ENCODE results near the gene UBA3. TPM values are rescaled to one million over a fixed set of nuclear protein-coding genes. Genes with fewer than 3 reads are reported as not detected.

UBA3 gene
- total RNA-seq, 1 experiment from 2014 or later = 67.2 TPM

DNA sequence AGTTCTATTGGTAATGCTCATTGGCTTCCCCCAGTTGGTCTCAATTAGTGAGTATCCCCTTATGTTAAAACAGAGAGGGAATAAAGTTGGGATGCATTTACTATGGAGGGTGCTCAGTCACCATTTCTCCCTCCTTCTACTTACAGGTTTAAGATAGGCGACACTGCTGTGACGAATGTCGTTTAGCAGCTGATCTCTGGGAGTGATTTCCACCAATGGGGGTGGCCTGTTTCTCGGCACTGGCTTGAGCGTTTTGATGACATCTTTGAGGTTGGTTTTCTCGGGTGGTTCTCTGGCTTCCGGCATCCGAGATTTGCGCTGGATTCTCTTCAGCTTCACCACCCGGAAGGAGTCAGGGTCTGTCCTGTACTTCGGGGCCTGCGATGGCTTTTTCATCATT, 38.4 kb upstream of the UBA3 start:
- Histone ChIP-seq H3T11ph (ENCODE audit: low read length) (no peak overlapping the region), H2BK20ac (ENCODE audit: low read depth, low read length, poor library complexity, severe bottlenecking) (no peak overlapping the region), H3K18ac (ENCODE audit: insufficient read length, low read depth, low read length) (no peak overlapping the region), H2BK5ac (ENCODE audit: insufficient read length, low read length) (no peak overlapping the region), H3K56ac (ENCODE audit: insufficient read length, low read depth, low read length) (no peak overlapping the region), H3K9me3 (ENCODE audit: control insufficient read depth, low read depth, low read length) (no peaks in the 10 kb centered on the region), H3K27ac (ENCODE audit: insufficient read length, low read depth, low read length) (no peak overlapping the region), H4K5ac (ENCODE audit: insufficient read length, low read depth, low read length) (no peak overlapping the region), H3K4ac (ENCODE audit: low read depth, low read length) (no peak overlapping the region), H2AK5ac (ENCODE audit: insufficient read length, low read length) (no peak overlapping the region), H2BK120ac (ENCODE audit: low read depth, low read length, poor library complexity, severe bottlenecking) (no peak overlapping the region), H3K23ac (ENCODE audit: insufficient read length, low read depth, low read length) (no peak overlapping the region), H3K79me1 (ENCODE audit: insufficient read depth, low read depth, low read length, poor library complexity, severe bottlenecking) (no peaks in the 10 kb centered on the region), H2BK12ac (ENCODE audit: insufficient read length, low read depth, low read length) (no peak overlapping the region), H4K20me1 (ENCODE audit: control insufficient read depth, insufficient read depth, insufficient read length) (no peaks in the 10 kb centered on the region), H3K4me2 (ENCODE audit: insufficient read depth, insufficient read length, low read length) (no peak overlapping the region), H3K9ac (ENCODE audit: extremely low read depth, insufficient read length, low read length) (no peak overlapping the region), H2BK15ac (ENCODE audit: low read depth, low read length) (no peak overlapping the region), H3K14ac (ENCODE audit: insufficient read depth, low read length) (no peak overlapping the region), H3K4me1 (ENCODE audit: insufficient read depth, low read length) (no peaks in the 10 kb centered on the region; the same call in 1 of the 2 replicates), H3K23me2 (ENCODE audit: insufficient read length, low read depth, low read length, poor library complexity, severe bottlenecking) (no peaks in the 10 kb centered on the region), H2AFZ (ENCODE audit: low read length) (no peak overlapping the region), H4K8ac (replicated peaks; ENCODE audit: insufficient read length, low read depth, low read length) (no peak overlapping the region), H4K91ac (ENCODE audit: insufficient read length, low read depth, low read length) (no peak overlapping the region), H3K27me3 (ENCODE audit: insufficient read depth, low read length) (no peaks in the 10 kb centered on the region), H3K79me2 (ENCODE audit: insufficient read depth, low read length) (no peaks in the 10 kb centered on the region)
- Mint-ChIP-seq H3K36me3 (ENCODE audit: insufficient read depth in 1 of 3, low read depth in 3 of 3) (no peaks in the 10 kb centered on the region), H3K27me3 (ENCODE audit: low read depth) (no peaks in the 10 kb centered on the region), H3K27ac (no peak overlapping the region), H3K9me3 (no peaks in the 10 kb centered on the region), H3K4me3 (no peak overlapping the region), H3K4me1 (peaks cover 0 to 6% of the 10 kb centered on the region in 2 experiments; a peak in 2 of 4 replicates)
- TF ChIP-seq CTCF (conservative IDR thresholded peaks at IDR 0.05) = no peak
- WGBS (ENCODE audit: extremely low coverage, insufficient read length, low lambda C conversion rate) = no CpG with 5 or more reads among the region's 12 CpGs
- no peak for DNase-seq
